Spleen (tissue), 7 donors: Measurements from ENCODE around the gene VWA3A.

Experiments
- CTCF ChIP-seq, 11 experiments: fragments of 200-600 bp in 7 of 11; fragments of 450-650 bp in 4 of 11; sonication (generic) in 4 of 11; IDR thresholded peaks in 8 of 11; conservative IDR thresholded peaks in 3 of 11; 1 replicate in 7 of 11; 2 replicates in 4 of 11; pipeline versions ENCODE4 v1.4.0 to v1.8.0; 2016 to 2021; ENCODE audit warnings: antibody characterized with exemption in 11 of 11, inconsistent platforms in 4 of 11, mild to moderate bottlenecking in 1 of 11
- POLR2A ChIP-seq, 3 donors: fragments of 450-650 bp; IDR thresholded peaks; one replicate each; pipeline ENCODE4 v1.5.1; 2017; ENCODE audit warnings: antibody characterized with exemption in 3 of 3, mild to moderate bottlenecking in 1 of 3
- POLR2AphosphoS5 ChIP-seq, 3 donors: sonication (generic); formaldehyde crosslinking; IDR thresholded peaks; one replicate each; pipeline ENCODE4 v1.5.1; 2017; ENCODE audit warnings: antibody characterized with exemption in 3 of 3
- donor health status: DM: no; HTN: no; CAD: no; lungs with moderate emphysema.
- donor health status: DM: no; HTN: no; CAD: no.
- donor health status: DM: no; HTN: no; CAD: no.

DNA sequence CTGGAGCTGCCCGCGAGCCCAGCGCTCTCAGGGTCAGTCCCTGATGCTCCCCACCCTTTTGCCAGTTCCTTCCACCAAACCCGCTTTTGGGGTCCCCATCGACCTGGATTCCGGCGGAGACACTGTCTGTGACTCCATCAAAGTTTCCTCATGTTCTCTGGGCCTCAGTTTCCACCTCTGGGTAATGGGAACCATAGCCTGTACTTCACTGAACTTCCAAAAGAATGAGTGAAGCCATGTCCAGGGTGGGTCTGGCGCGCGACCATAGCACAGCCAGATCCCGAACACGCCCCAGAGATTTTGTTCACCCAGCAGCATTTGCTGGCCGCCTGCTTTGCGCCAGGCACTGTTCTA, 70.3 kb downstream of the VWA3A start:
- TF ChIP-seq POLR2A (IDR thresholded peaks at IDR 0.05) (no peak), CTCF (IDR thresholded peaks at IDR 0.05 in 8 of 11, conservative IDR thresholded peaks at IDR 0.05 in 3 of 11) (no peak), POLR2AphosphoS5 (IDR thresholded peaks at IDR 0.05) (no peak)
